Loucy (cell line): ENCODE results near the gene HYLS1.

Experiments used
- CTCF ChIP-seq: fragments of 200-600 bp; sonication (generic); conservative IDR thresholded peaks from 2 replicates; pipeline ENCODE4 v1.5.1; 2014; ENCODE audit warnings: mild to moderate bottlenecking, antibody characterized with exemption, low read length
- EZH2phosphoT487 ChIP-seq: fragments of 200-600 bp; IDR thresholded peaks from 2 replicates; pipeline ENCODE4 v1.6.1; 2018; ENCODE audit warnings: antibody characterized with exemption, mild to moderate bottlenecking, moderate library complexity, borderline replicate concordance

DNA sequence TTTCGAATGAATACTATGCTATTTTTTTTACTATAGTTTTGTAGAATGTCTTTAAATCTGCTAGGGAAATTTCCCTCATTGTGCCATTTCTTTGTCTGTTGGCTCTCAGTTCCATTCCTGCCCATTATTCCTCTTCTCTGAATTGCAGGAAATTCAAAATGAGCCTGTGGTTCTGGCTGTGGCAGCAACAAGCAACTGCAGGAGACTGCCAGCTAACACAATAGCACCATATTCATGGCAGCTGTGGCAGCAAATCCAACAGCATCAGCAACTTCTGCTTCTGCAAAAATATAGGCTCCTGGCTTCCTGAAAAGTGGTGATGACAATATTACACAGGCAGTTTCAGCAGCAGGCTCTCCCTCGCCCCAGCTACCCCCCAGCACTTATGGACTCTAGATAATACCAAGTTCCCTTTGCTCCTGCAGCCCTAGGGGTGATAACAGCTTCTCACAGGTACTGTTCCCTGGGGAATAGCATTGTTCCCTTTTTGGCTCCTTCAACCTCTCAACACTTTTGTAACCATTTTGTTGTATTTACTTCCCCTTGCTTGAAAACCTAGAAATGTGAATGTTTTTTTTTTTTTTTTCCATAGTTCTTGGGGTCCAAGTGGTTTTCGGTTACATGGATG, 45.0 kb upstream of the HYLS1 start:
- TF ChIP-seq CTCF = no peak
- no peak for TF ChIP-seq EZH2phosphoT487
